ENCODE measurements around the gene CHCT1. TPM values are rescaled to one million over a fixed set of nuclear protein-coding genes. Genes with fewer than 3 reads are reported as not detected.

CHCT1 gene
- total RNA-seq, 4 donors from 2014 or later, result not detected

DNA sequence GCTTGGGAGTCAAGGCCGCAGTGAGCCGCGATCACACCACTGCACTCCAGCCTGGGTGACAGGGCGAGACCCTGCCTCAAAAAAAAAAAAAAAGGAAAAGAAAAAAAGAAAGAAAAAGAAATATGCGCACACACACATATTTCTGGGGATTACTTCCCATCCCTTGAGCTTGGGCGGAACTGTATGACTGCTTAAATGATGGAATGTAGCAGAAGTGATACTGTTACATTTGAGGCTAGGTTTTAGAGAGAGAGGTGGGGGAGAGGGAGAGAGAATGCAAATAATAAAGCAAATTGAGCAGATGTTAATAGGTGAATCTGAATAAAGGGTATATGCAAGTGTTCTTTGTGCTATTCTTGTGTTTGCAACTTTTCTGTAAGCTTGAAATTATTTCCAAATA, 18.3 kb upstream of the CHCT1 start:
- intact Hi-C loops (cut with DNase I; ENCODE audit: low total_unique reads), result no loop called here
- no peaks in the 10 kb centered on the region for H3K9me3 ChIP-seq
- no peak for DNase-seq
- H3K4me1 ChIP-seq, result no peaks in the 10 kb centered on the region
- H3K4me3 ChIP-seq, result no peak overlapping the region
- H3K36me3 ChIP-seq, result no peaks in the 10 kb centered on the region
- no peaks in the 10 kb centered on the region for H3K27me3 ChIP-seq
- no peak overlapping the region for H3K27ac ChIP-seq
- no peak for TF ChIP-seq POLR2A (IDR thresholded peaks at IDR 0.05)
- no peak for TF ChIP-seq CTCF (IDR thresholded peaks at IDR 0.05)

GRCh38 chr17:60406887-60407286, 15.4 kb upstream of the CHCT1 start:
- no peak for DNase-seq
- H3K27ac ChIP-seq, result no peak overlapping the region
- H3K36me3 ChIP-seq, result no peaks in the 10 kb centered on the region
- no peaks in the 10 kb centered on the region for H3K9me3 ChIP-seq
- no peaks in the 10 kb centered on the region for H3K27me3 ChIP-seq
- TF ChIP-seq POLR2A (IDR thresholded peaks at IDR 0.05), result no peak
- no peak for TF ChIP-seq CTCF (IDR thresholded peaks at IDR 0.05)
- H3K4me1 ChIP-seq, result no peaks in the 10 kb centered on the region
- intact Hi-C loops (cut with DNase I; ENCODE audit: low total_unique reads), result no loop called here
- H3K4me3 ChIP-seq, result no peak overlapping the region

DNA sequence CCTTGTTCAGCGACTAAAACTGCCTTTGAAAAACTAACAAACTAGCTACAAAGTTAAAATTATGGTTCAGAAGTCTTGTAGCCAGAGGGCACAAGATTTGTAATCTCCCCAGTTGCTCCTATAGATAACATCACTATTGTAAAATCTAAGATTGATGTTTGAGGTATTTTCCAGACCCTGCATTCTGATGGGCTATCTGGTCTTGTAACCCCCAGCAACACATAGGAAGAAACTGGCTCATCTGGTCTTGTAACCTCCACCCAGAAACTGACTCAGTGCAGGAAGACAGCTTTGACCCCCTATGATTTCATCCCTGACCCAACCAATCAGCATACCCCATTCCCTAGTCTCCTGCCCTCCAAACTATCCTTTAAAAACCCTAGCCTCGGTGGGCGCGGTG, 12.3 kb upstream of the CHCT1 start:
- Histone ChIP-seq H3K27ac (no peak overlapping the region), H3K36me3 (no peaks in the 10 kb centered on the region), H3K4me1 (no peaks in the 10 kb centered on the region), H3K4me3 (no peak overlapping the region), H3K27me3 (no peaks in the 10 kb centered on the region), H3K9me3 (no peaks in the 10 kb centered on the region)
- intact Hi-C loops (cut with DNase I; ENCODE audit: low total_unique reads), result no loop called here
- no peak for DNase-seq
- no peak for TF ChIP-seq CTCF (IDR thresholded peaks at IDR 0.05)
- no peak for TF ChIP-seq POLR2A (IDR thresholded peaks at IDR 0.05)

DNA sequence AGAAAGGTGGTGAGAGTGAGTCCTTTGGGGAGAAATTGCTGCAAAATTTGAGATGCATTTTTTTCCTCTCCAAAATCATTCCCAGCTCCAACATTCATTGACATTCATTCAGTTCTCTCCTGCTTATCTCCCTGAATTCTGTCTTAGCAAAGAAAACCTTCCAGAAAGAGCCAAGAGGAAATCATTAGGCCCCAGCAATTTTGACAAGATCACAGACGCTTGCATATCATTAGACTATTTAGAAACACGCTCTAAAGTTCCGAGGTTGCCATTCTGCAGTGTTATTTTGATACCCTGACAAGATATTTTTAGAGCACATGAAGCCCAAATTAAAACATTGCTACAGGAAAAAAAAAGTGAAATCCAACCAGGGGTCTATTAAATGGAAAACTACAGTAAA, 9.6 kb upstream of the CHCT1 start:
- Histone ChIP-seq H3K4me3 (no peak overlapping the region), H3K4me1 (no peaks in the 10 kb centered on the region), H3K27ac (no peak overlapping the region), H3K36me3 (no peaks in the 10 kb centered on the region), H3K27me3 (no peaks in the 10 kb centered on the region), H3K9me3 (no peaks in the 10 kb centered on the region)
- no peak for DNase-seq
- intact Hi-C loops (cut with DNase I; ENCODE audit: low total_unique reads), result no loop called here
- no peak for TF ChIP-seq POLR2A (IDR thresholded peaks at IDR 0.05)
- TF ChIP-seq CTCF (IDR thresholded peaks at IDR 0.05), result no peak

DNA sequence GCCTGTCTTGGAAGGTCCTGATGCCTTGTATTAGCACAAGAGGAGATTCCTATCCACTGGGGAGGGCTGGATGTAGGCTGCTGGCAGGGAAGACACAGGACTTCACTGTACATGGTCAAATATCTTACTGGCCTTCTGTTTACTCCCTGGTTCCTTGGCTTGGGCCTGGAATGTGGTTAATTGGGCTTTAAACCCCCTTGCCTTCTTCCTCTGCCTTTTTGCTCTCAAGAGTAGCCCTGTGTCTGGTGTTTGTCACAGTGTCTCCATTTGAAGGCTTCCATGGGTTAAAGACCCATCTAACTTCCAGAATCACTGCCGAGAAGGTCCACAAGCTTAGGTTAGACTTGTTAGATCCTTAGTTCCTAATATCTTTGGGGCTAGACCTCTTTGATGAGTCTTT, 7.1 kb upstream of the CHCT1 start:
- TF ChIP-seq CTCF (IDR thresholded peaks at IDR 0.05) (no peak), POLR2A (IDR thresholded peaks at IDR 0.05) (no peak)
- Histone ChIP-seq H3K27ac (no peak overlapping the region), H3K4me1 (no peaks in the 10 kb centered on the region), H3K27me3 (no peaks in the 10 kb centered on the region), H3K9me3 (no peaks in the 10 kb centered on the region), H3K36me3 (no peaks in the 10 kb centered on the region), H3K4me3 (no peak overlapping the region)
- DNase-seq, result no peak
- intact Hi-C loops (cut with DNase I; ENCODE audit: low total_unique reads), result no loop called here
